ENCODE data around the gene IQSEC3.

IQSEC3 gene

GRCh38 chr12:189622-189962, 123.0 kb downstream of the IQSEC3 start:
- no peak overlapping the region for H3K4ac ChIP-seq (ENCODE audit: low read depth, low read length)
- H2AK5ac ChIP-seq (ENCODE audit: low read length), result no peak overlapping the region
- H3K4me2 ChIP-seq (ENCODE audit: low read length), result no peak overlapping the region
- no CpG with 5 or more reads among the region's 6 CpGs for WGBS (ENCODE audit: extremely low coverage, insufficient coverage, low lambda C conversion rate)
- no peak overlapping the region for H3K9ac ChIP-seq (ENCODE audit: low read length)
- H3K4me3 ChIP-seq (ENCODE audit: low read length), result no peak overlapping the region
- no peak overlapping the region for H3K18ac ChIP-seq (ENCODE audit: low read length)
- H2BK120ac ChIP-seq (ENCODE audit: low read depth, low read length), result no peak overlapping the region
- H2BK15ac ChIP-seq (replicated peaks; ENCODE audit: low read depth), result no peak overlapping the region
- no peaks in the 10 kb centered on the region for H3K36me3 ChIP-seq (ENCODE audit: control insufficient read depth, insufficient read depth, low read length)
- no peak for DNase-seq
- H2BK5ac ChIP-seq (ENCODE audit: low read length), result no peak overlapping the region
- H4K5ac ChIP-seq (ENCODE audit: low read length), result no peak overlapping the region
- no peaks in the 10 kb centered on the region for H3K27me3 ChIP-seq (ENCODE audit: insufficient read depth, low read length, poor library complexity)
- peaks cover 2% of the 10 kb centered on the region for H3K4me1 ChIP-seq (ENCODE audit: control insufficient read depth, low read depth, low read length)
- no peaks in the 10 kb centered on the region for H3K79me1 ChIP-seq (ENCODE audit: low read length)
- no peak overlapping the region for H4K8ac ChIP-seq (ENCODE audit: low read depth, low read length)
- H3K23ac ChIP-seq (ENCODE audit: low read length), result no peak overlapping the region
- no peak overlapping the region for H3K56ac ChIP-seq (ENCODE audit: low read length)
- no peak overlapping the region for H3K27ac ChIP-seq (ENCODE audit: low read depth, low read length)
- no peaks in the 10 kb centered on the region for H3K79me2 ChIP-seq (ENCODE audit: control insufficient read depth, insufficient read depth, low read length)

- Histone ChIP-seq H3K36me3 (ENCODE audit: control insufficient read depth, insufficient read depth, low read length) (no peaks in the 10 kb centered on the region), H4K8ac (ENCODE audit: low read depth, low read length) (no peak overlapping the region), H2BK120ac (ENCODE audit: low read depth, low read length) (no peak overlapping the region), H3K23ac (ENCODE audit: low read length) (no peak overlapping the region), H3K4me2 (ENCODE audit: low read length) (no peak overlapping the region), H3K56ac (ENCODE audit: low read length) (no peak overlapping the region), H3K4me1 (ENCODE audit: control insufficient read depth, low read depth, low read length) (peaks cover 2% of the 10 kb centered on the region), H3K18ac (ENCODE audit: low read length) (no peak overlapping the region), H3K4ac (ENCODE audit: low read depth, low read length) (no peak overlapping the region), H2BK15ac (replicated peaks; ENCODE audit: low read depth) (no peak overlapping the region), H3K79me1 (ENCODE audit: low read length) (no peaks in the 10 kb centered on the region), H3K27me3 (ENCODE audit: insufficient read depth, low read length, poor library complexity) (no peaks in the 10 kb centered on the region), H2BK5ac (ENCODE audit: low read length) (no peak overlapping the region), H3K79me2 (ENCODE audit: control insufficient read depth, insufficient read depth, low read length) (no peaks in the 10 kb centered on the region), H2AK5ac (ENCODE audit: low read length) (no peak overlapping the region), H3K9ac (ENCODE audit: low read length) (no peak overlapping the region), H4K5ac (ENCODE audit: low read length) (no peak overlapping the region), H3K4me3 (ENCODE audit: low read length) (no peak overlapping the region), H3K27ac (ENCODE audit: low read depth, low read length) (no peak overlapping the region)
- WGBS (ENCODE audit: extremely low coverage, insufficient coverage, low lambda C conversion rate), result no CpG with 5 or more reads among the region's 8 CpGs
- DNase-seq, result no peak
Observed at GRCh38 chr12:190881-191280, 124.3 kb downstream of the IQSEC3 start.

- H3K4me1 ChIP-seq (ENCODE audit: control insufficient read depth, low read depth, low read length), result peaks cover 2% of the 10 kb centered on the region
- no peak overlapping the region for H3K18ac ChIP-seq (ENCODE audit: low read length)
- no peaks in the 10 kb centered on the region for H3K79me1 ChIP-seq (ENCODE audit: low read length)
- H2AK5ac ChIP-seq (ENCODE audit: low read length), result no peak overlapping the region
- no peak overlapping the region for H2BK15ac ChIP-seq (replicated peaks; ENCODE audit: low read depth)
- H3K27ac ChIP-seq (ENCODE audit: low read depth, low read length), result no peak overlapping the region
- no peaks in the 10 kb centered on the region for H3K27me3 ChIP-seq (ENCODE audit: insufficient read depth, low read length, poor library complexity)
- H3K4ac ChIP-seq (ENCODE audit: low read depth, low read length), result no peak overlapping the region
- DNase-seq, result no peak
- WGBS (ENCODE audit: extremely low coverage, insufficient coverage, low lambda C conversion rate), result no CpG with 5 or more reads among the region's 3 CpGs
- H2BK5ac ChIP-seq (ENCODE audit: low read length), result no peak overlapping the region
- no peak overlapping the region for H3K4me2 ChIP-seq (ENCODE audit: low read length)
- H4K8ac ChIP-seq (ENCODE audit: low read depth, low read length), result no peak overlapping the region
- H3K36me3 ChIP-seq (ENCODE audit: control insufficient read depth, insufficient read depth, low read length), result no peaks in the 10 kb centered on the region
- H3K9ac ChIP-seq (ENCODE audit: low read length), result no peak overlapping the region
- no peak overlapping the region for H3K4me3 ChIP-seq (ENCODE audit: low read length)
- H3K56ac ChIP-seq (ENCODE audit: low read length), result no peak overlapping the region
- no peak overlapping the region for H3K23ac ChIP-seq (ENCODE audit: low read length)
- H2BK120ac ChIP-seq (ENCODE audit: low read depth, low read length), result no peak overlapping the region
- no peaks in the 10 kb centered on the region for H3K79me2 ChIP-seq (ENCODE audit: control insufficient read depth, insufficient read depth, low read length)
- no peak overlapping the region for H4K5ac ChIP-seq (ENCODE audit: low read length)
Observed at GRCh38 chr12:191541-191940, 125.0 kb downstream of the IQSEC3 start.

GRCh38 chr12:193261-193660, 126.7 kb downstream of the IQSEC3 start:
- no CpG with 5 or more reads among the region's 10 CpGs for WGBS (ENCODE audit: extremely low coverage, insufficient coverage, low lambda C conversion rate)
- Histone ChIP-seq H2AK5ac (ENCODE audit: low read length) (no peak overlapping the region), H3K36me3 (ENCODE audit: control insufficient read depth, insufficient read depth, low read length) (no peaks in the 10 kb centered on the region), H3K23ac (ENCODE audit: low read length) (no peak overlapping the region), H3K4me3 (ENCODE audit: low read length) (no peak overlapping the region), H3K79me2 (ENCODE audit: control insufficient read depth, insufficient read depth, low read length) (no peaks in the 10 kb centered on the region), H3K79me1 (ENCODE audit: low read length) (no peaks in the 10 kb centered on the region), H2BK120ac (ENCODE audit: low read depth, low read length) (no peak overlapping the region), H3K4me1 (ENCODE audit: control insufficient read depth, low read depth, low read length) (peaks cover 2% of the 10 kb centered on the region), H3K18ac (ENCODE audit: low read length) (no peak overlapping the region), H2BK15ac (replicated peaks; ENCODE audit: low read depth) (no peak overlapping the region), H3K4me2 (ENCODE audit: low read length) (no peak overlapping the region), H3K27me3 (ENCODE audit: insufficient read depth, low read length, poor library complexity) (no peaks in the 10 kb centered on the region), H3K56ac (ENCODE audit: low read length) (no peak overlapping the region), H4K8ac (ENCODE audit: low read depth, low read length) (no peak overlapping the region), H2BK5ac (ENCODE audit: low read length) (no peak overlapping the region), H3K27ac (ENCODE audit: low read depth, low read length) (no peak overlapping the region), H3K9ac (ENCODE audit: low read length) (no peak overlapping the region), H3K4ac (ENCODE audit: low read depth, low read length) (no peak overlapping the region), H4K5ac (ENCODE audit: low read length) (no peak overlapping the region)
- DNase-seq, result no peak

GRCh38 chr12:194276-194675, 127.7 kb downstream of the IQSEC3 start:
- Histone ChIP-seq H3K56ac (ENCODE audit: low read length) (no peak overlapping the region), H2AK5ac (ENCODE audit: low read length) (no peak overlapping the region), H3K4me2 (ENCODE audit: low read length) (no peak overlapping the region), H4K5ac (ENCODE audit: low read length) (no peak overlapping the region), H3K27me3 (ENCODE audit: insufficient read depth, low read length, poor library complexity) (no peaks in the 10 kb centered on the region), H2BK5ac (ENCODE audit: low read length) (no peak overlapping the region), H3K4me1 (ENCODE audit: control insufficient read depth, low read depth, low read length) (no peaks in the 10 kb centered on the region), H4K8ac (ENCODE audit: low read depth, low read length) (no peak overlapping the region), H2BK120ac (ENCODE audit: low read depth, low read length) (no peak overlapping the region), H3K79me2 (ENCODE audit: control insufficient read depth, insufficient read depth, low read length) (no peaks in the 10 kb centered on the region), H3K79me1 (ENCODE audit: low read length) (no peaks in the 10 kb centered on the region), H3K4ac (ENCODE audit: low read depth, low read length) (no peak overlapping the region), H3K18ac (ENCODE audit: low read length) (no peak overlapping the region), H3K4me3 (ENCODE audit: low read length) (no peak overlapping the region), H3K36me3 (ENCODE audit: control insufficient read depth, insufficient read depth, low read length) (no peaks in the 10 kb centered on the region), H3K27ac (ENCODE audit: low read depth, low read length) (no peak overlapping the region), H3K23ac (ENCODE audit: low read length) (no peak overlapping the region), H2BK15ac (replicated peaks; ENCODE audit: low read depth) (no peak overlapping the region), H3K9ac (ENCODE audit: low read length) (no peak overlapping the region)
- WGBS (ENCODE audit: extremely low coverage, insufficient coverage, low lambda C conversion rate), result no CpG with 5 or more reads among the region's 7 CpGs
- no peak for DNase-seq

- Histone ChIP-seq H2BK120ac (ENCODE audit: low read depth, low read length) (no peak overlapping the region), H3K4me2 (ENCODE audit: low read length) (no peak overlapping the region), H3K79me2 (ENCODE audit: control insufficient read depth, insufficient read depth, low read length) (no peaks in the 10 kb centered on the region), H3K4me3 (ENCODE audit: low read length) (no peak overlapping the region), H3K4me1 (ENCODE audit: control insufficient read depth, low read depth, low read length) (no peaks in the 10 kb centered on the region), H3K23ac (ENCODE audit: low read length) (no peak overlapping the region), H4K8ac (ENCODE audit: low read depth, low read length) (no peak overlapping the region), H4K5ac (ENCODE audit: low read length) (no peak overlapping the region), H2BK5ac (ENCODE audit: low read length) (no peak overlapping the region), H3K36me3 (ENCODE audit: control insufficient read depth, insufficient read depth, low read length) (no peaks in the 10 kb centered on the region), H3K4ac (ENCODE audit: low read depth, low read length) (no peak overlapping the region), H3K27ac (ENCODE audit: low read depth, low read length) (no peak overlapping the region), H3K79me1 (ENCODE audit: low read length) (no peaks in the 10 kb centered on the region), H2BK15ac (replicated peaks; ENCODE audit: low read depth) (no peak overlapping the region), H3K27me3 (ENCODE audit: insufficient read depth, low read length, poor library complexity) (no peaks in the 10 kb centered on the region), H3K9ac (ENCODE audit: low read length) (no peak overlapping the region), H3K18ac (ENCODE audit: low read length) (no peak overlapping the region), H2AK5ac (ENCODE audit: low read length) (no peak overlapping the region), H3K56ac (ENCODE audit: low read length) (no peak overlapping the region)
- no CpG with 5 or more reads among the region's 5 CpGs for WGBS (ENCODE audit: extremely low coverage, insufficient coverage, low lambda C conversion rate)
- no peak for DNase-seq
Observed at GRCh38 chr12:195156-195555, 128.6 kb downstream of the IQSEC3 start.
